Measurements from ENCODE around the gene PTPRD.

PTPRD gene

GRCh38 chr9:8531826-8532415 lies 2080.9 kb downstream of the PTPRD start:
- no peak for DNase-seq

GRCh38 chr9:8521112-8521511 lies 2091.7 kb downstream of the PTPRD start:
- no peak for DNase-seq

- no peak for DNase-seq
Measured at GRCh38 chr9:8515748-8516147, 2097.1 kb downstream of the PTPRD start.

- DNase-seq, result no peak
Measured at GRCh38 chr9:8514760-8515159, 2098.0 kb downstream of the PTPRD start.

GRCh38 chr9:8508671-8509290 lies 2104.0 kb downstream of the PTPRD start:
- DNase-seq, result no peak

GRCh38 chr9:8494571-8494970 lies 2118.2 kb downstream of the PTPRD start:
- no peak for DNase-seq

GRCh38 chr9:8492679-8493078 lies 2120.1 kb downstream of the PTPRD start:
- DNase-seq, result no peak

- no peak for DNase-seq
Measured at GRCh38 chr9:8492024-8492423, 2120.8 kb downstream of the PTPRD start.

- DNase-seq, result no peak
Measured at GRCh38 chr9:8491563-8491962, 2121.2 kb downstream of the PTPRD start.

DNA sequence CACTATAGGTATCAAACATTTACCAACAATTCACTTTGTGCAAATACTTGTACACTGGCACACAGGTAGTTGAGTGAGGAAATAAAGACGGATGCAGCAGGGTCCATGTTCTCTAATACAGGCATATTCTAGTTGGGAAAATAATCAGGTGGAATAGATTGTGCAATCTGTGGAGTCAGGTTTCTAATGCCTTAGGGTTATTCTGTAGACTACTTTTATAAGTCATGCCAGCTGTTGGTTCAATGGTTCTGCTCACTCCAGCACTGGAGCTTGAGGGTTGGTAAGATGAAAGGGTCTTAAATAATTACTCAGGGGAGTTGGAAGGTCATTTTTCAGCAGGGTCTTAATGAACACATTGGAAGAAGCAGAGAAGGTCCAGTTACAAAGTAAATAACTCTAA lies 2123.0 kb downstream of the PTPRD start:
- DNase-seq, result no peak

GRCh38 chr9:8486095-8486494 lies 2126.7 kb downstream of the PTPRD start:
- DNase-seq, result peak; percentile 2

GRCh38 chr9:8484597-8485191 lies 2128.1 kb downstream of the PTPRD start:
- DNase-seq, result no peak

- DNase-seq, result no peak
Measured at GRCh38 chr9:8477450-8477849, 2135.4 kb downstream of the PTPRD start.

- no peak for DNase-seq
Measured at GRCh38 chr9:8474937-8475336, 2137.9 kb downstream of the PTPRD start.

DNA sequence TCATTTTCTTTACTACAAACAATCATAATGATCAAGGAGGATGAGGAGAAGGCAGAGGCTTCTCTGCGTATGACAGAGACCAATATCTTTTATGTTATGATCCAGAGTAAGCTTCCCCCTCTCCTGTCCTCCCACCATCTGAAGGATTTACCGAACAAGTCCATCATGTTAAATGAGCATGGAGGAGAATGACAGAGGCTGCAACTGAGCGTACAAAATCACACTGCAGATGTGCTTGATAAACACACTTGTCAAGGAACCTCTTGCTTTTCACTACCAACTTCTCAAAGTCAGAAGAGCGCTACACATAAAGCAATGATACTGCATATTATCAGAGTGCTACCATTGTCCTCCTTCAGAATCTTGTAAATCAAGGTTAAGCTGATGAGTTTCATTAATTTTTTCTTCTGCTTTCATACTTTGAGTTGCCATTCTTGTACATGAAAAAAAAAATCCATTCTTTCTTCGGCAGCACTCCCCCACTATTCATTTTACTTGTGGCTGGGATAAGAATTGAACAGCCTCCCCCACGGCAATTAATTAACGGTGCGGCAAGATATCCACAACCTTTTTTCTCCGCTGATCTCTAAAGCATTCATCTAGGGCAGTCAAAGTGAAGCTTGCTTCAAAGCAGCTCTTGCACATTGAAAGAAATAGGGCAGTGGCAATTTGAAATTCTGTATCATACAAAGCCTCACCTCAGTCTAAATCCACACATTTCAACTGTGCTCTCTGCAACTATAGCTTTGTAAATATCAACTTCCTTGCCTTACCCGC lies 2139.4 kb downstream of the PTPRD start:
- no peak for DNase-seq

DNA sequence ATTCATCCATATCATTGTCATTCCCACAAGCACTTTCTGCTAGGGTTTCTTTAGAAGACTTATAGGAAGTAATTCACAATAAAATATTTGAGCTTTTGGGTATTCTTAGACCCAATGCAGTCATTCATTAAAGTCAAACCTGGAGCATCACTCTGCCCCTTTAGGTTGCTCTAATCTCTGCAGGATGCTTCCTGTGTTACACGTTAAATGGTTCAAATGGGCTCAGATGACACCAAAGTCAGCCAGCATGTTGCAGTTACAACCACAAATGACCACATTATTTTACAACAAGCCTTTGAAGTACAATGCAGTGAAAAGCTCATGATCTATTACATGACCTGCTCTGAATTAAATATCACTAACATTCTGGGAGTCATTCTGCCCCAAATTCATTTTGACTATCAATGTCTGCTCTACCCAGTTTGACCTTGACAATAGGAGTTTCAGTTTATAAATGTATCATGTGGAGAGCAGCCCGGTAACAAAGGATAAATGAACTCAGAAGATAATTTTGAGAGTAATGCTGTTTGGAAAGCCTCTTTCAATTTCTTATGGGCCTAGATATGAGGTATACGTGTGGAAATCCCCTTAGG lies 2144.7 kb downstream of the PTPRD start:
- DNase-seq, result no peak

GRCh38 chr9:8457816-8458215 lies 2155.0 kb downstream of the PTPRD start:
- DNase-seq, result no peak

GRCh38 chr9:8457055-8457454 lies 2155.7 kb downstream of the PTPRD start:
- DNase-seq, result no peak

GRCh38 chr9:8456344-8456743 lies 2156.5 kb downstream of the PTPRD start:
- no peak for DNase-seq

DNA sequence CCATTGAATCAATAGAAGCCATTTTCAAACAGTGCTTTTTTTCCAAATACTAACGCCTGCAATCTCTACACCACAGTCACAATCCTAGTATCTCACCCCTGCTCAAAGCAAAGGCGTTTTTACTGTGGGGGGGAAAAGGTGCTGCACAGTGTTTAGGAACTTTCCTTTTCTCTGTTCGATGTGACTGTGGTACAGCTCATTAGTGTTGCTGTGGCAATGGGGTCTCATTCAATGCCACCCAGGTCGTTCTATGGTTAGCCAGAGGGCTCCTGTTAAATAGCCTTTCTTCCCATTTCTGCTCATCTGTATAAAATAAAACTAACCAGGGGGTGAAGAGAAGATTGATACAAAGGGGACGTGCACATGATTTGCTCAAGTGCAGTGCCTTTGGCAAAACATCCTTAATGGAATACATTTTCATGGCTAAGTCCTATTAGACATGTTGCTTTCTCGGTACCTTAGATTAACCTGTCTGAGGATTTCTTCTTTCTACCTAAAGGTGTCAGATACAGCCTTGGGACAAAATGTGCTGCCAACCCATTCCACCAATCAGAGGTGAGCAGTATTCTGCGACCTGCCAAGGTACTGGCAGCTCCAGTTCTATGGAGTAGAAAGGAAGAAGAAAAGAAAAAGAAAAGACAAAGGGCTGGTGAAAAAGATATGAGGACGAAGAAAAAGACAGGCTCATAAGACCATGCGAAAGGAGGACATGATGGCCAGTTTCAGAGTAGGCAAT lies 2161.8 kb downstream of the PTPRD start:
- no peak for DNase-seq

GRCh38 chr9:8448226-8448625 lies 2164.6 kb downstream of the PTPRD start:
- no peak for DNase-seq

DNA sequence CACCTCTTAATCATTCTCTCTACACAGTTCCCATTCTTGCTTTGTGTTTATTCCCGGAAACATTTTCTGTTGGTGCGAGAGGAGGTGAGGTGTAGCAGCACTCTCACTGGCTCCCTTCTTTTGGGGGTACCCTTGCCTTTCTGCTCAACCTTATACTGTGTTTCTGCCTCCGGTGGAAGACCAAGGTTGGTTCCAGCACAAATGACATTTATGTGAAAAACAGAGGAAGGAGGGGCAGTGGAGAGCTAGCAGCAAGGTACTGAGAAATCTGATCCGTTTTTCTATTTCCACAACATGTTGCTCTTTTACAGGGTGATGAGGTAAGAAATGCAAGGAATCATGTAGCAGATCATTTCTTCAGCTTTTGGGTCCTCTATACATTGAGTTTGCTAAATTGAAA lies 2165.2 kb downstream of the PTPRD start:
- DNase-seq, result no peak

GRCh38 chr9:8437876-8438275 lies 2174.9 kb downstream of the PTPRD start:
- DNase-seq, result no peak

All from NCI-H1694 (cell line).